Fibroblast of lung (primary cell): Measurements from ENCODE around the gene OR5C1. TPM values are rescaled to one million over a fixed set of nuclear protein-coding genes. Genes with fewer than 3 reads are reported as not detected.

ENCODE experiments used
- DNase-seq, 2 donors: peaks; one replicate each; pipeline versions ENCODE4 v3.0.0 to v3.0.0-alpha.2; 2010; ENCODE audit warnings: low read depth in 2 of 2
- H2AFZ ChIP-seq: 2 replicates; pipeline ENCODE4 v1.5.1; 2012; ENCODE audit warnings: low read length, control low read depth, inconsistent platforms
- H3K27ac ChIP-seq: 2 replicates; pipeline ENCODE4 v1.5.1; 2011; ENCODE audit warnings: low read length, control low read depth; ENCODE audit not compliant: insufficient read depth
- H3K27me3 ChIP-seq: 2 replicates; pipeline ENCODE4 v1.5.1; 2011; ENCODE audit warnings: mild to moderate bottlenecking, low read length; ENCODE audit not compliant: control insufficient read depth, insufficient read depth
- H3K36me3 ChIP-seq: 2 replicates; pipeline ENCODE4 v1.5.1; 2011; ENCODE audit warnings: low read length; ENCODE audit not compliant: control insufficient read depth, insufficient read depth
- H3K4me1 ChIP-seq: 2 replicates; pipeline ENCODE4 v1.5.1; 2011; ENCODE audit warnings: low read length; ENCODE audit not compliant: control insufficient read depth, insufficient read depth; ENCODE audit errors: extremely low read depth
- H3K4me2 ChIP-seq: 2 replicates; pipeline ENCODE4 v1.5.1; 2011; ENCODE audit warnings: low read length, control low read depth; ENCODE audit not compliant: insufficient read depth; ENCODE audit errors: extremely low read depth
- H3K4me3 ChIP-seq, 4 experiments: fragments of 200-600 bp in 1 of 4; sonication (generic) in 1 of 4; replicated peaks in 1 of 4; 2 replicates each; pipeline ENCODE4 v1.5.1; 2011 to 2016; ENCODE audit warnings: low read length in 4 of 4, low read depth in 3 of 4, mild to moderate bottlenecking in 3 of 4, control low read depth in 2 of 4, inconsistent platforms in 1 of 4, mixed read lengths in 1 of 4; ENCODE audit not compliant: insufficient read depth in 1 of 4; ENCODE audit errors: control extremely low read depth in 1 of 4
- H3K79me2 ChIP-seq: 2 replicates; pipeline ENCODE4 v1.5.1; 2012; ENCODE audit warnings: mild to moderate bottlenecking, low read length, inconsistent platforms; ENCODE audit not compliant: control insufficient read depth, insufficient read depth
- H3K9ac ChIP-seq: 2 replicates; pipeline ENCODE4 v1.5.1; 2011; ENCODE audit warnings: mild to moderate bottlenecking, low read length, control low read depth; ENCODE audit not compliant: insufficient read depth
- H3K9me3 ChIP-seq: 2 replicates; pipeline ENCODE4 v1.5.1; 2012; ENCODE audit warnings: low read depth, low read length; ENCODE audit not compliant: control insufficient read depth, insufficient read depth
- H4K20me1 ChIP-seq: 2 replicates; pipeline ENCODE4 v1.5.1; 2011; ENCODE audit warnings: low read length; ENCODE audit not compliant: control insufficient read depth, insufficient read depth; ENCODE audit errors: extremely low read depth
- EZH2 ChIP-seq: IDR thresholded peaks from 2 replicates; pipeline ENCODE4 v1.5.1; 2012; ENCODE audit warnings: low read length, control low read depth, mild to moderate bottlenecking; ENCODE audit errors: missing control alignments
- polyA plus RNA-seq, 2 donors: library from polyadenylated mRNA; depleted of rRNA in 1 of 2; stranded (reverse) in 1 of 2; unstranded in 1 of 2; fragments of >200 nt; gene quantifications; 2 replicates each; pipeline ENCODE4 v1.2.1, GENCODE V29; 2011 to 2012; ENCODE audit warnings: missing spikeins in 1 of 2
- total RNA-seq: library from RNA; depleted of rRNA; stranded (reverse); fragments of >200 nt; gene quantifications from 2 replicates; pipeline ENCODE4 v1.2.1, GENCODE V29; 2014
- TF ChIP-seq, protein P1 (sequence below), 2 donors: IDR thresholded peaks in 1 of 2; conservative IDR thresholded peaks in 1 of 2; 1 replicate in 1 of 2; 2 replicates in 1 of 2; pipeline ENCODE4 v1.5.1; 2011 to 2012; ENCODE audit warnings: low read length in 2 of 2, control low read depth in 1 of 2, inconsistent platforms in 1 of 2, low read depth in 1 of 2, mild to moderate bottlenecking in 1 of 2

The OR5C1 gene
- total and polyA plus RNA-seq, 2 donors (not counting 1 experiment from before 2014, with no cell fraction given) = not detected

GRCh38 chr9:122816163-122816867 lies 27.6 kb downstream of the OR5C1 start:
- Histone ChIP-seq H3K9ac (no peak overlapping the region), H3K79me2 (no peaks in the 10 kb centered on the region), H3K36me3 (peaks cover 3% of the 10 kb centered on the region), H3K4me3 (no peak overlapping the region), H3K27me3 (no peaks in the 10 kb centered on the region), H3K27ac (no peak overlapping the region), H3K9me3 (no peaks in the 10 kb centered on the region), H2AFZ (no peak overlapping the region), H3K4me1 (no peaks in the 10 kb centered on the region), H4K20me1 (no peaks in the 10 kb centered on the region), H3K4me2 (no peak overlapping the region)
- no peak for DNase-seq
- no peak for TF ChIP-seq EZH2
- TF ChIP-seq, protein P1, sequence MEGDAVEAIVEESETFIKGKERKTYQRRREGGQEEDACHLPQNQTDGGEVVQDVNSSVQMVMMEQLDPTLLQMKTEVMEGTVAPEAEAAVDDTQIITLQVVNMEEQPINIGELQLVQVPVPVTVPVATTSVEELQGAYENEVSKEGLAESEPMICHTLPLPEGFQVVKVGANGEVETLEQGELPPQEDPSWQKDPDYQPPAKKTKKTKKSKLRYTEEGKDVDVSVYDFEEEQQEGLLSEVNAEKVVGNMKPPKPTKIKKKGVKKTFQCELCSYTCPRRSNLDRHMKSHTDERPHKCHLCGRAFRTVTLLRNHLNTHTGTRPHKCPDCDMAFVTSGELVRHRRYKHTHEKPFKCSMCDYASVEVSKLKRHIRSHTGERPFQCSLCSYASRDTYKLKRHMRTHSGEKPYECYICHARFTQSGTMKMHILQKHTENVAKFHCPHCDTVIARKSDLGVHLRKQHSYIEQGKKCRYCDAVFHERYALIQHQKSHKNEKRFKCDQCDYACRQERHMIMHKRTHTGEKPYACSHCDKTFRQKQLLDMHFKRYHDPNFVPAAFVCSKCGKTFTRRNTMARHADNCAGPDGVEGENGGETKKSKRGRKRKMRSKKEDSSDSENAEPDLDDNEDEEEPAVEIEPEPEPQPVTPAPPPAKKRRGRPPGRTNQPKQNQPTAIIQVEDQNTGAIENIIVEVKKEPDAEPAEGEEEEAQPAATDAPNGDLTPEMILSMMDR (conservative IDR thresholded peaks at IDR 0.05 in 1 of 2, IDR thresholded peaks at IDR 0.05 in 1 of 2; ENCODE audit: low read depth in 1 of 2, low read length in 2 of 2) = no peak

DNA sequence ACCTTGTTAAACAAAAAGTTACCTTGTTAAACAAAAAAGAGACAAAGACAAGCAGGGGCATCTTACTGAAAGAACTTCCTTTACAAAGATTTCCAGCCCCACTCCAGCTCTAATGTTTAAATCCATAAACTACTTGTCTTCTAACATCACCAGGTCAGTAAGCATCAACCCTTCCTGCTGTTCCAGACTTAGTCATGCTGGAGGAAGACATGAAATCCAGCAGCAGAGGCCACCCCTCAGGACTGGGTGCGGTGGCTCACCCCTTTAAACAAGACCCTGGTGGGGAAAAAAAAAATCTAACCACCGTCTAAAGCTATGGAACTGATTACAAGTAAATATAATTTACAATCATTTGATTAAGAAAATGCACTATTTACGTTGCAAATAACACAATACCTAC lies 30.6 kb downstream of the OR5C1 start:
- Histone ChIP-seq H2AFZ (no peak overlapping the region), H3K79me2 (peaks cover 4% of the 10 kb centered on the region), H3K4me1 (no peaks in the 10 kb centered on the region), H3K4me2 (no peak overlapping the region), H3K4me3 (no peak overlapping the region), H4K20me1 (no peaks in the 10 kb centered on the region), H3K27me3 (no peaks in the 10 kb centered on the region), H3K27ac (peak overlapping the region; percentile 4), H3K9ac (no peak overlapping the region), H3K9me3 (no peaks in the 10 kb centered on the region), H3K36me3 (peaks cover 6% of the 10 kb centered on the region)
- TF ChIP-seq, protein P1 (conservative IDR thresholded peaks at IDR 0.05 in 1 of 2, IDR thresholded peaks at IDR 0.05 in 1 of 2; ENCODE audit: low read depth in 1 of 2, low read length in 2 of 2) = no peak
- no peak for TF ChIP-seq EZH2
- DNase-seq = peak; percentile 51 to 69

GRCh38 chr9:122819791-122820489 lies 31.2 kb downstream of the OR5C1 start:
- Histone ChIP-seq H3K79me2 (peaks cover 4% of the 10 kb centered on the region), H3K9ac (no peak overlapping the region), H3K27ac (peak overlapping the region; percentile 4), H3K36me3 (peaks cover 6% of the 10 kb centered on the region), H3K4me3 (no peak overlapping the region), H2AFZ (no peak overlapping the region), H3K4me2 (no peak overlapping the region), H3K27me3 (no peaks in the 10 kb centered on the region), H3K4me1 (no peaks in the 10 kb centered on the region), H3K9me3 (no peaks in the 10 kb centered on the region), H4K20me1 (no peaks in the 10 kb centered on the region)
- peak; percentile 42 to 75 for DNase-seq
- TF ChIP-seq, protein P1 (conservative IDR thresholded peaks at IDR 0.05 in 1 of 2, IDR thresholded peaks at IDR 0.05 in 1 of 2; ENCODE audit: low read depth in 1 of 2, low read length in 2 of 2) = no peak
- no peak for TF ChIP-seq EZH2
